ENCODE measurements around the gene MAP4K5.

Gene MAP4K5

GRCh38 chr14:50534997-50535396 lies 2.6 kb upstream of the MAP4K5 start:
- Histone ChIP-seq H3K4me3 (ENCODE audit: low read depth, low read length) (no peak overlapping the region), H3K27me3 (ENCODE audit: insufficient read depth, low read depth, severe bottlenecking) (no peaks in the 10 kb centered on the region), H3K36me3 (peaks cover 5% of the 10 kb centered on the region), H3K27ac (no peak overlapping the region), H3K9me3 (ENCODE audit: severe bottlenecking) (peaks cover 5% of the 10 kb centered on the region)
- TF ChIP-seq CTCF (IDR thresholded peaks at IDR 0.05; ENCODE audit: low read depth, low read length) = no peak
- DNase-seq = no peak

DNA sequence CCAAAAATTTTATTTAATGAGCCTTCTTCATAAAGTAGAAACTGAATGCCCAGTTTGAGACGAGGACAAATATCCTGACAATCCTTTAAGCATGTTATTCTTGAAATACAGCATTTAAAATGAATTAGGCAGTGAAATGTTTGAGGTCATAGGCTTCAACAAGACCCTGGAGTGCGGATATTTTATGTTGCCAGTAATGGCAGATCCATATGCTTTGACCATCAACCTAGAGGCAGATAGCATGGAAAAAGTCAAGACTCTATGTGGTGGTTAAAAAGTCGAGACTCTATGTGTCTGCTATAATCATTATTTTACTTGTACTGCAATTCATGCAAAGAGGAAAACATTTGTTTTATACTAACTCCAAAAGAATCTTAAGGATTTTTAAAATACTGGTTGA lies 2.0 kb upstream of the MAP4K5 start:
- no peak for TF ChIP-seq CTCF (IDR thresholded peaks at IDR 0.05; ENCODE audit: low read depth, low read length)
- H3K4me3 ChIP-seq (ENCODE audit: low read depth, low read length) = no peak overlapping the region
- no peak for DNase-seq
- peaks cover 5% of the 10 kb centered on the region for H3K9me3 ChIP-seq (ENCODE audit: severe bottlenecking)
- H3K36me3 ChIP-seq = peaks cover 11% of the 10 kb centered on the region
- H3K27ac ChIP-seq = no peak overlapping the region
- no peaks in the 10 kb centered on the region for H3K27me3 ChIP-seq (ENCODE audit: insufficient read depth, low read depth, severe bottlenecking)

- peaks cover 5% of the 10 kb centered on the region for H3K9me3 ChIP-seq (ENCODE audit: severe bottlenecking)
- no peak for TF ChIP-seq CTCF (IDR thresholded peaks at IDR 0.05; ENCODE audit: low read depth, low read length)
- no peak overlapping the region for H3K27ac ChIP-seq
- no peak for DNase-seq
- H3K27me3 ChIP-seq (ENCODE audit: insufficient read depth, low read depth, severe bottlenecking) = no peaks in the 10 kb centered on the region
- H3K4me3 ChIP-seq (ENCODE audit: low read depth, low read length) = no peak overlapping the region
- peaks cover 15% of the 10 kb centered on the region for H3K36me3 ChIP-seq
These were observed 1.4 kb upstream of the MAP4K5 start for GRCh38 chr14:50533806-50534205.

DNA sequence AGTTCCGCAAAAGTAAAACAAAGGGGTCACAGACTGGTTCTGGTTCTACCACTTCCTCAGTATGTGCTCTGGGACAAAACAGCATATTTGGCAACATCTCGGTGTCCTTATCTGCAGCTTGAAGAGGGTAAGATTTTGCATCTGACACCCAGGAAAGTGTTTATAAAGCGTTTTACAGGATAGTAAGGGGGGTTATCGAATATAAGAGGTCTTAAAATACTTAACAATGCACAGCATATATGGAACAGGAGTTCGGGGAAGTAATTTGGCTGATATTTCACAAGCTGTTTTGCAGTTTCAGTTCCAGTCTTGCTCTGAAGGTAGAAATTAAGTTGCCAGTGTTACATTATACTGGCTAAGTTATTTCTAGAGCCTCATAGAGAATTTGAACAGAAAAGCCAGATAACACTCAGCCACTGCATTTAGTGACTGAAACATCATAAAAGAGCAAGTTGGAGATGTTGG lies 904 bp upstream of the MAP4K5 start:
- no peak for TF ChIP-seq CTCF (IDR thresholded peaks at IDR 0.05; ENCODE audit: low read depth, low read length)
- Histone ChIP-seq H3K27ac (no peak overlapping the region), H3K4me3 (ENCODE audit: low read depth, low read length) (peak overlapping the region; percentile 44; the same call in 1 of the 2 replicates), H3K9me3 (ENCODE audit: severe bottlenecking) (peaks cover 5% of the 10 kb centered on the region), H3K27me3 (ENCODE audit: insufficient read depth, low read depth, severe bottlenecking) (no peaks in the 10 kb centered on the region), H3K36me3 (peaks cover 18% of the 10 kb centered on the region)
- DNase-seq = no peak

DNA sequence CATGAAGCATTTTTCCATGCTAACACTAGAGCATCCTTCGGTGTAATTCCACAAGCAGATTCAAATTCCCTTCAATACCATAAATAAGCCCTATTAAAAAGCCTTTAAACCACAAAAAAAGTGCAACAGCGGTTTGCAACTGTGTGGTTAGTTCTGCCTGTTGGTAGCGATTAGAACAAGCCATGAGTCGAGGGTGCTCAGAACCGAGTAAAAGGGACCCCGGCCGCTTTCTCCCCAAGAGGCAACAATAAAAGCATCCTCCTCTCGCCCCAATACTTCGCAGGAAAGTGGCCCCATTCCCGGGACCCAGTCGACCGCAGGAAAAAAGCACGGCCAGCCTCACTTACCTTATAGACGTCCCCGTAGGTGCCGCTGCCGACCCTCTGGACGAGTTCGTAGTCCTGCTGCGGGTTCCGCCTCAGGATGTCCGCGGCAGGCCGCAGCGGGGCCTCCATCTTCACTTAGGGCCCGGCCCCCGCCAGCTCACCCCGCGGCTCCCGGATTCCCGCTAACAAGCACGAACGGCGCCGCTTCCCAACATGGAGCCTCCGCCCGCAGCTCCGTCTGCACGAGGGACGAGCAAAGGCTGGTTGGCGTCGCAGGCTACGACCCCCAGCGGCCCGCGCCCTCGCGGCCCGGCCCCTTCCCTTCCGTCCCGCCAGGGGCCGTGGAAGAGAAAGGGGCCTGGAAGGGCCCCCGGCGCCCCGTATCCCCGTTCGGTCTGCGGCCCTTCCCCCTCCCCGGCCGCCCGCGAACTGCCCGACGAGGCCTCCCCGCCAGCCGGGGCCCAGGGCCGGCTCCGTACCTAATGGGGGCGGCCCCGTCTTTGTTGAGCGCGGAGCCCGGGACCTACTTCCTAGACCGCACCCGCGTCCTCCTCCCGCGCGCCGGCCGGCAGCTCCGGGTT lies 521 bp downstream of the MAP4K5 start:
- Histone ChIP-seq H3K36me3 (peaks cover 18% of the 10 kb centered on the region), H3K27me3 (ENCODE audit: insufficient read depth, low read depth, severe bottlenecking) (no peaks in the 10 kb centered on the region), H3K4me3 (ENCODE audit: low read depth, low read length) (peak overlapping the region; percentile 90), H3K9me3 (ENCODE audit: severe bottlenecking) (no peaks in the 10 kb centered on the region), H3K27ac (peak overlapping the region; percentile 93)
- TF ChIP-seq CTCF (IDR thresholded peaks at IDR 0.05; ENCODE audit: low read depth, low read length) = no peak
- DNase-seq = peak; percentile 54
